ENCODE data around the gene CADPS.

The CADPS gene

DNA sequence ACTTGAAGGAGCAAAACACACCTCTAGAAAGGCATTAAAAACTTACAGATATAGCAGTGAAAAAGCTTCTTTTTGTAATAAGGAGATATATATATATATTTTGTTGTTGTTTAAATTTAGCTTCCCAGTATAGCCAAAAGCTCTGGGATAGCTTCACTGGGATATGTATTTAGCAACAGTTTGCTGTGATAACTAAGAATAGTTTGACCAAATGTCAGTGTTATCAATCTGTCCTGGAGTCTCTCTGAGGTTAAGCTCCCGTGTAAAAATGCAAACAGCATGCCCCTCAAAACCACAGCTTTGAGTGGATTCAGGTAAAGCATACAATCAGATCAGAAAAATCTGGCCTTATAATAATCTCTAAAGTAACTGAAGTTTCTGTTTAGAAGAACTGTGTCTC lies 2.9 kb downstream of the CADPS start:
- ATAC-seq = no peak
- TF ChIP-seq GLIS3 (CRISPR knock-in tag; IDR thresholded peaks at IDR 0.05) (no peak), ZC3H10 (CRISPR knock-in tag; IDR thresholded peaks at IDR 0.05) (no peak), ZFP30 (CRISPR knock-in tag; IDR thresholded peaks at IDR 0.05) (no peak), ZFP3 (CRISPR knock-in tag; IDR thresholded peaks at IDR 0.05) (no peak)

- TF ChIP-seq POU6F1 (CRISPR knock-in tag; IDR thresholded peaks at IDR 0.05; ENCODE audit: borderline replicate concordance, low read depth) (no peak), ARNTL (CRISPR knock-in tag; IDR thresholded peaks at IDR 0.05; ENCODE audit: borderline replicate concordance, low read depth) (no peak), ZFP3 (CRISPR knock-in tag; IDR thresholded peaks at IDR 0.05) (no peak), ZNF8 (CRISPR knock-in tag; IDR thresholded peaks at IDR 0.05) (no peak), ZNF70 (CRISPR knock-in tag; IDR thresholded peaks at IDR 0.05) (no peak)
- TF ChIP-seq, protein P1, sequence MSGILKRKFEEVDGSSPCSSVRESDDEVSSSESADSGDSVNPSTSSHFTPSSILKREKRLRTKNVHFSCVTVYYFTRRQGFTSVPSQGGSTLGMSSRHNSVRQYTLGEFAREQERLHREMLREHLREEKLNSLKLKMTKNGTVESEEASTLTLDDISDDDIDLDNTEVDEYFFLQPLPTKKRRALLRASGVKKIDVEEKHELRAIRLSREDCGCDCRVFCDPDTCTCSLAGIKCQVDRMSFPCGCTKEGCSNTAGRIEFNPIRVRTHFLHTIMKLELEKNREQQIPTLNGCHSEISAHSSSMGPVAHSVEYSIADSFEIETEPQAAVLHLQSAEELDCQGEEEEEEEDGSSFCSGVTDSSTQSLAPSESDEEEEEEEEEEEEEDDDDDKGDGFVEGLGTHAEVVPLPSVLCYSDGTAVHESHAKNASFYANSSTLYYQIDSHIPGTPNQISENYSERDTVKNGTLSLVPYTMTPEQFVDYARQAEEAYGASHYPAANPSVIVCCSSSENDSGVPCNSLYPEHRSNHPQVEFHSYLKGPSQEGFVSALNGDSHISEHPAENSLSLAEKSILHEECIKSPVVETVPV (CRISPR knock-in tag; IDR thresholded peaks at IDR 0.05) = no peak
- TF ChIP-seq, protein P2, sequence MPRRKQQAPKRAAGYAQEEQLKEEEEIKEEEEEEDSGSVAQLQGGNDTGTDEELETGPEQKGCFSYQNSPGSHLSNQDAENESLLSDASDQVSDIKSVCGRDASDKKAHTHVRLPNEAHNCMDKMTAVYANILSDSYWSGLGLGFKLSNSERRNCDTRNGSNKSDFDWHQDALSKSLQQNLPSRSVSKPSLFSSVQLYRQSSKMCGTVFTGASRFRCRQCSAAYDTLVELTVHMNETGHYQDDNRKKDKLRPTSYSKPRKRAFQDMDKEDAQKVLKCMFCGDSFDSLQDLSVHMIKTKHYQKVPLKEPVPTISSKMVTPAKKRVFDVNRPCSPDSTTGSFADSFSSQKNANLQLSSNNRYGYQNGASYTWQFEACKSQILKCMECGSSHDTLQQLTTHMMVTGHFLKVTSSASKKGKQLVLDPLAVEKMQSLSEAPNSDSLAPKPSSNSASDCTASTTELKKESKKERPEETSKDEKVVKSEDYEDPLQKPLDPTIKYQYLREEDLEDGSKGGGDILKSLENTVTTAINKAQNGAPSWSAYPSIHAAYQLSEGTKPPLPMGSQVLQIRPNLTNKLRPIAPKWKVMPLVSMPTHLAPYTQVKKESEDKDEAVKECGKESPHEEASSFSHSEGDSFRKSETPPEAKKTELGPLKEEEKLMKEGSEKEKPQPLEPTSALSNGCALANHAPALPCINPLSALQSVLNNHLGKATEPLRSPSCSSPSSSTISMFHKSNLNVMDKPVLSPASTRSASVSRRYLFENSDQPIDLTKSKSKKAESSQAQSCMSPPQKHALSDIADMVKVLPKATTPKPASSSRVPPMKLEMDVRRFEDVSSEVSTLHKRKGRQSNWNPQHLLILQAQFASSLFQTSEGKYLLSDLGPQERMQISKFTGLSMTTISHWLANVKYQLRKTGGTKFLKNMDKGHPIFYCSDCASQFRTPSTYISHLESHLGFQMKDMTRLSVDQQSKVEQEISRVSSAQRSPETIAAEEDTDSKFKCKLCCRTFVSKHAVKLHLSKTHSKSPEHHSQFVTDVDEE (CRISPR knock-in tag; IDR thresholded peaks at IDR 0.05) = no peak
These were observed 4.9 kb downstream of the CADPS start for GRCh38 chr3:62870321-62870720.

DNA sequence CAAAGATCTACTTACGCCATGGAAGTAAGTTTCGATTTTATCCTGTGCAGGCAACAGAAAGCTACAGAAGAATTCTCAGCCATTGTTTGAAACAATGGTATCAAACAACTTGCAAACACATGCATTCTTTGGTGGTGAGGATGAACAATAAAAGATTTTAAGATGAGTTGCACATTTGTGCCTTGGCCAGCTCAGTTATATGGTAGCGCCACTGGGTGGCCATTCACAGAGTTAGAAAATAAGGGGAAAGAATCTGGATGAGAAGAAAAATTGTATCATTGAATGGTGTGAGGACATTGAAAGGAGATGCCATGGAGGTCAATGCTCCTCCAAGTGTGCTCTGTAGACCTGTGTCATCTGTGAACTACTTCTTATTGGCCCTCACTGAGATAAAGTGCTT lies 11.6 kb downstream of the CADPS start:
- no peak for ATAC-seq
- no peak for TF ChIP-seq TOX (CRISPR knock-in tag; IDR thresholded peaks at IDR 0.05; ENCODE audit: borderline replicate concordance)
- no peak for TF ChIP-seq ARNTL (CRISPR knock-in tag; IDR thresholded peaks at IDR 0.05; ENCODE audit: borderline replicate concordance, low read depth)
- TF ChIP-seq ZNF8 (CRISPR knock-in tag; IDR thresholded peaks at IDR 0.05) = no peak
- TF ChIP-seq, protein P3, sequence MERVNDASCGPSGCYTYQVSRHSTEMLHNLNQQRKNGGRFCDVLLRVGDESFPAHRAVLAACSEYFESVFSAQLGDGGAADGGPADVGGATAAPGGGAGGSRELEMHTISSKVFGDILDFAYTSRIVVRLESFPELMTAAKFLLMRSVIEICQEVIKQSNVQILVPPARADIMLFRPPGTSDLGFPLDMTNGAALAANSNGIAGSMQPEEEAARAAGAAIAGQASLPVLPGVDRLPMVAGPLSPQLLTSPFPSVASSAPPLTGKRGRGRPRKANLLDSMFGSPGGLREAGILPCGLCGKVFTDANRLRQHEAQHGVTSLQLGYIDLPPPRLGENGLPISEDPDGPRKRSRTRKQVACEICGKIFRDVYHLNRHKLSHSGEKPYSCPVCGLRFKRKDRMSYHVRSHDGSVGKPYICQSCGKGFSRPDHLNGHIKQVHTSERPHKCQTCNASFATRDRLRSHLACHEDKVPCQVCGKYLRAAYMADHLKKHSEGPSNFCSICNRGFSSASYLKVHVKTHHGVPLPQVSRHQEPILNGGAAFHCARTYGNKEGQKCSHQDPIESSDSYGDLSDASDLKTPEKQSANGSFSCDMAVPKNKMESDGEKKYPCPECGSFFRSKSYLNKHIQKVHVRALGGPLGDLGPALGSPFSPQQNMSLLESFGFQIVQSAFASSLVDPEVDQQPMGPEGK (CRISPR knock-in tag; IDR thresholded peaks at IDR 0.05; ENCODE audit: borderline replicate concordance) = no peak

More at GRCh38 chr3:62870321-62870720, 4.9 kb downstream of the CADPS start:
- ATAC-seq = peak; percentile 8; the same call in 2 of the 3 replicates

GRCh38 chr3:62859203-62859791 lies 15.9 kb downstream of the CADPS start:
- ATAC-seq = no peak
- TF ChIP-seq RARB (CRISPR knock-in tag; IDR thresholded peaks at IDR 0.05) = no peak
- TF ChIP-seq PPARA (CRISPR knock-in tag; IDR thresholded peaks at IDR 0.05; ENCODE audit: borderline replicate concordance) = no peak
- TF ChIP-seq ISL1 (CRISPR knock-in tag; IDR thresholded peaks at IDR 0.05) = no peak
- TF ChIP-seq, protein P1 (CRISPR knock-in tag; IDR thresholded peaks at IDR 0.05) = no peak
- TF ChIP-seq CSDC2 (CRISPR knock-in tag; IDR thresholded peaks at IDR 0.05) = no peak
- TF ChIP-seq, protein P4, sequence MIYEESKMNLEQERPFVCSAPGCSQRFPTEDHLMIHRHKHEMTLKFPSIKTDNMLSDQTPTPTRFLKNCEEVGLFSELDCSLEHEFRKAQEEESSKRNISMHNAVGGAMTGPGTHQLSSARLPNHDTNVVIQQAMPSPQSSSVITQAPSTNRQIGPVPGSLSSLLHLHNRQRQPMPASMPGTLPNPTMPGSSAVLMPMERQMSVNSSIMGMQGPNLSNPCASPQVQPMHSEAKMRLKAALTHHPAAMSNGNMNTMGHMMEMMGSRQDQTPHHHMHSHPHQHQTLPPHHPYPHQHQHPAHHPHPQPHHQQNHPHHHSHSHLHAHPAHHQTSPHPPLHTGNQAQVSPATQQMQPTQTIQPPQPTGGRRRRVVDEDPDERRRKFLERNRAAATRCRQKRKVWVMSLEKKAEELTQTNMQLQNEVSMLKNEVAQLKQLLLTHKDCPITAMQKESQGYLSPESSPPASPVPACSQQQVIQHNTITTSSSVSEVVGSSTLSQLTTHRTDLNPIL (CRISPR knock-in tag; IDR thresholded peaks at IDR 0.05; ENCODE audit: low read depth) = no peak
- TF ChIP-seq ZNF565 (CRISPR knock-in tag; conservative IDR thresholded peaks at IDR 0.05; ENCODE audit: low read depth) = no peak
- no peak for TF ChIP-seq ZNF8 (CRISPR knock-in tag; IDR thresholded peaks at IDR 0.05)
- TF ChIP-seq ESRRG (CRISPR knock-in tag; IDR thresholded peaks at IDR 0.05) = no peak
- TF ChIP-seq BACH2 (CRISPR knock-in tag; IDR thresholded peaks at IDR 0.05; ENCODE audit: borderline replicate concordance) = no peak
- TF ChIP-seq OSR1 (CRISPR knock-in tag; IDR thresholded peaks at IDR 0.05) = no peak
- TF ChIP-seq SNAI2 (CRISPR knock-in tag; IDR thresholded peaks at IDR 0.05) = no peak
- TF ChIP-seq, protein P3 (CRISPR knock-in tag; IDR thresholded peaks at IDR 0.05; ENCODE audit: borderline replicate concordance) = no peak
- TF ChIP-seq GLIS3 (CRISPR knock-in tag; IDR thresholded peaks at IDR 0.05) = no peak
